Gastrocnemius medialis (tissue), 4 donors: ENCODE data around the gene RDH16. TPM values are rescaled to one million over a fixed set of nuclear protein-coding genes. Genes with fewer than 3 reads are reported as not detected.
"Not testable (repeated sequence)": the region's sequence is repeated elsewhere in the genome, so short reads cannot be mapped to it uniquely, and the experiment has no call there.

Experiments
- ATAC-seq, 2 donors: fragments of 150-250 bp; one replicate each; pipeline ENCODE4 v1.9.1; 2016
- DNase-seq, 2 donors: peaks; one replicate each; pipeline ENCODE4 v3.0.0-alpha.2; 2019
- H3K27ac ChIP-seq, 4 donors: fragments of 200-600 bp; sonication (generic); 1 replicate in 1 of 4; 2 replicates in 3 of 4; pipeline ENCODE4 v1.5.1; 2016 to 2018; ENCODE audit warnings: mild to moderate bottlenecking in 2 of 4, moderate library complexity in 1 of 4
- H3K27me3 ChIP-seq, 3 donors: fragments of 200-600 bp; sonication (generic) in 2 of 3; 1 replicate in 1 of 3; 2 replicates in 2 of 3; pipeline versions ENCODE4 v1.5.1 to v1.6.0; 2016 to 2019; ENCODE audit warnings: mild to moderate bottlenecking in 1 of 3, moderate library complexity in 1 of 3
- H3K36me3 ChIP-seq, 2 donors: fragments of 200-600 bp; sonication (generic) in 1 of 2; one replicate each; pipeline ENCODE4 v1.5.1; 2017 to 2018
- H3K4me1 ChIP-seq, 2 donors: fragments of 200-600 bp; sonication (generic) in 1 of 2; one replicate each; pipeline ENCODE4 v1.5.1; 2016 to 2017; ENCODE audit warnings: mild to moderate bottlenecking in 2 of 2
- H3K4me3 ChIP-seq, 4 donors: fragments of 200-600 bp; sonication (generic) in 3 of 4; 1 replicate in 1 of 4; 2 replicates in 3 of 4; pipeline ENCODE4 v1.5.1; 2016 to 2019; ENCODE audit warnings: mild to moderate bottlenecking in 2 of 4
- H3K9me3 ChIP-seq, 3 donors: fragments of 200-600 bp; sonication (generic) in 2 of 3; 1 replicate in 1 of 3; 2 replicates in 2 of 3; pipeline ENCODE4 v1.5.1; 2016 to 2019
- POLR2A ChIP-seq, 2 donors: fragments of 450-650 bp; IDR thresholded peaks; one replicate each; pipeline ENCODE4 v1.6.1; 2017; ENCODE audit warnings: antibody characterized with exemption in 2 of 2, mild to moderate bottlenecking in 2 of 2, moderate library complexity in 2 of 2
- in situ Hi-C, 4 donors: fragments of 200-750 bp; cut with MboI; loops; one replicate each; pipeline versions ENCODE4 v1.15.0 to v1.8.0; 2017; ENCODE audit warnings: low sequenced_read_pairs in 4 of 4
- intact Hi-C: fragments of 100-400 bp; cut with DNase I; formaldehyde crosslinking; loops from one replicate; pipeline ENCODE4 v1.15.1; 2023; ENCODE audit warnings: low total_unique reads
- total RNA-seq, 4 donors: library from RNA; depleted of rRNA; stranded (reverse); fragments of >200 nt; gene quantifications; one replicate each; pipeline versions ENCODE4 v1.1.0 to v1.2.3, GENCODE V29; 2016
- TF ChIP-seq, protein P1 (sequence below), 5 experiments: fragments of 450-650 bp in 3 of 5; fragments of 200-600 bp in 2 of 5; sonication (generic) in 2 of 5; IDR thresholded peaks in 4 of 5; conservative IDR thresholded peaks in 1 of 5; 1 replicate in 4 of 5; 2 replicates in 1 of 5; pipeline ENCODE4 v1.5.1; 2016 to 2019; ENCODE audit warnings: antibody characterized with exemption in 5 of 5, mild to moderate bottlenecking in 3 of 5, moderate library complexity in 3 of 5

The RDH16 gene
- total RNA-seq, 4 donors from 2014 or later: 0.56 to 1.1 (median 0.67) TPM

- no peaks in the 10 kb centered on the region for H3K36me3 ChIP-seq
- in situ Hi-C loops (no loop called here), intact Hi-C loops (no loop called here)
- no peak overlapping the region for H3K4me3 ChIP-seq
- ATAC-seq (no peak), DNase-seq (no peak)
- no peak overlapping the region for H3K27ac ChIP-seq
- no peak for TF ChIP-seq POLR2A (IDR thresholded peaks at IDR 0.05)
- TF ChIP-seq, protein P1, sequence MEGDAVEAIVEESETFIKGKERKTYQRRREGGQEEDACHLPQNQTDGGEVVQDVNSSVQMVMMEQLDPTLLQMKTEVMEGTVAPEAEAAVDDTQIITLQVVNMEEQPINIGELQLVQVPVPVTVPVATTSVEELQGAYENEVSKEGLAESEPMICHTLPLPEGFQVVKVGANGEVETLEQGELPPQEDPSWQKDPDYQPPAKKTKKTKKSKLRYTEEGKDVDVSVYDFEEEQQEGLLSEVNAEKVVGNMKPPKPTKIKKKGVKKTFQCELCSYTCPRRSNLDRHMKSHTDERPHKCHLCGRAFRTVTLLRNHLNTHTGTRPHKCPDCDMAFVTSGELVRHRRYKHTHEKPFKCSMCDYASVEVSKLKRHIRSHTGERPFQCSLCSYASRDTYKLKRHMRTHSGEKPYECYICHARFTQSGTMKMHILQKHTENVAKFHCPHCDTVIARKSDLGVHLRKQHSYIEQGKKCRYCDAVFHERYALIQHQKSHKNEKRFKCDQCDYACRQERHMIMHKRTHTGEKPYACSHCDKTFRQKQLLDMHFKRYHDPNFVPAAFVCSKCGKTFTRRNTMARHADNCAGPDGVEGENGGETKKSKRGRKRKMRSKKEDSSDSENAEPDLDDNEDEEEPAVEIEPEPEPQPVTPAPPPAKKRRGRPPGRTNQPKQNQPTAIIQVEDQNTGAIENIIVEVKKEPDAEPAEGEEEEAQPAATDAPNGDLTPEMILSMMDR (IDR thresholded peaks at IDR 0.05 in 4 of 5, conservative IDR thresholded peaks at IDR 0.05 in 1 of 5): no peak
- no peaks in the 10 kb centered on the region for H3K4me1 ChIP-seq
- H3K27me3 ChIP-seq: no peaks in the 10 kb centered on the region
- H3K9me3 ChIP-seq: no peaks in the 10 kb centered on the region
Measured at GRCh38 chr12:56916296-56916995, 41.0 kb downstream of the RDH16 start.

DNA sequence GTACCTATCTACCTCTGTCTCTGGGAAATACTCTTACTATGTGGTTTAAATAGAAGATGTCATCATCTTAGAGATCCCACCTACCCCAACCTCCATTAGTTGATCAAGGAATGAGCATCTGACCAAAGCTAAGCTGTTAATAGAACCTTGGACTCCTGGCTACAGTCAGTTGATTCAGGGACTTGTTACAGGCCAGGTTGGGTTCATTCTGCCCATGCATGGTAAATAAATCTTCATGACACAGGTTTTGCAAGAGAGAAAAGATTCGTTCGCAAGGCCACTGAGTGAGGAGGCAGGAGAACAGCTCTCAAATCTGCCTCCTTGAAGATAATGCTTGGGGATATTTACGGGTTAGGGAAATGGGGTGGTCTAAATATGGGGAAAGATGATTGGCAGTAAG, 42.7 kb downstream of the RDH16 start:
- no peaks in the 10 kb centered on the region for H3K9me3 ChIP-seq
- DNase-seq: no peak
- H3K4me1 ChIP-seq: no peaks in the 10 kb centered on the region
- TF ChIP-seq, protein P1 (IDR thresholded peaks at IDR 0.05 in 4 of 5, conservative IDR thresholded peaks at IDR 0.05 in 1 of 5): no peak
- no peak for TF ChIP-seq POLR2A (IDR thresholded peaks at IDR 0.05)
- H3K4me3 ChIP-seq: no peak overlapping the region
- no peaks in the 10 kb centered on the region for H3K36me3 ChIP-seq
- ATAC-seq: no peak
- H3K27me3 ChIP-seq: no peaks in the 10 kb centered on the region
- intact Hi-C loops (no loop called here), in situ Hi-C loops (no loop called here)
- H3K27ac ChIP-seq: no peak overlapping the region

DNA sequence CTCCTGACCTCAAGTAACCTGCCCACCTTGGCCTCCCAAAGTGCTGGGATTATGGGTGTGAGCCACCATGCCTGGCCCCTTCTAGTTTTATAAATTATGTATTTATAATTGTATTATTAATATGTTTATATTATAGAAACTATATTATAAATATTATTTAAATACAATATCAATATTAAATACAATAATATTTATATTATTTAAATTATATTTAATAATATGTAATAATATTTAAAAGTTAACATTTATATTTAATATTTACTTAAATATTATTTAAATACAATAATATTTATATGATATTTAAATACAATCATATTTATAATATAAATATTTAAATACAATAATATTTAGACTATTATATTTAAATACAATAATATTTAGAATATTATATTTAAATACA, 43.2 kb downstream of the RDH16 start:
- no peak overlapping the region for H3K4me3 ChIP-seq
- no peaks in the 10 kb centered on the region for H3K36me3 ChIP-seq
- no peaks in the 10 kb centered on the region for H3K27me3 ChIP-seq
- no peak overlapping the region for H3K27ac ChIP-seq
- TF ChIP-seq, protein P1 (IDR thresholded peaks at IDR 0.05 in 4 of 5, conservative IDR thresholded peaks at IDR 0.05 in 1 of 5): no peak
- TF ChIP-seq POLR2A (IDR thresholded peaks at IDR 0.05): no peak
- intact Hi-C loops: no loop called here
- H3K4me1 ChIP-seq: no peaks in the 10 kb centered on the region
- no peaks in the 10 kb centered on the region for H3K9me3 ChIP-seq
- ATAC-seq (no peak), DNase-seq (no peak)
- in situ Hi-C loops: no loop called here

DNA sequence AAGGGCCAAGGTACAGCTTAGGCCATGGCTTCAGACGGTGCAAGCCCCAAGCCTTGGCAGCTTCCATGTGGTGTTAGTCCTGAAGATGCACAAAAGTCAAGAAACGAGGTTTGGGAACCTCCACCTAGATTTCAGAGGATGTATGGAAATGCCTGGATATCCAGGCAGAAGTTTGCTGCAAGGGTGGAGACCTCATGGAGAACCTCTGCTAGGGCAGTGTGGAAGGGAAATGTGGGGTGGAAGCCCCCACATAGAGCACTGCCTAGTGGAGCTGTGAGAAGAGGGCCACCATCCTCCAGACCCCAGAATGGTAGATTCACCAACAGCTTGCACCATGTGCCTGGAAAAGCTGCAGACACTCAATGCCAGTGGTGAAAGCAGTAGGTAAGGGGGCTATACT, 48.0 kb downstream of the RDH16 start:
- intact Hi-C loops, ATAC-seq, DNase-seq, H3K9me3 ChIP-seq, H3K4me3 ChIP-seq, H3K27me3 ChIP-seq, H3K27ac ChIP-seq, H3K36me3 ChIP-seq, in situ Hi-C loops, H3K4me1 ChIP-seq: not testable (repeated sequence)

DNA sequence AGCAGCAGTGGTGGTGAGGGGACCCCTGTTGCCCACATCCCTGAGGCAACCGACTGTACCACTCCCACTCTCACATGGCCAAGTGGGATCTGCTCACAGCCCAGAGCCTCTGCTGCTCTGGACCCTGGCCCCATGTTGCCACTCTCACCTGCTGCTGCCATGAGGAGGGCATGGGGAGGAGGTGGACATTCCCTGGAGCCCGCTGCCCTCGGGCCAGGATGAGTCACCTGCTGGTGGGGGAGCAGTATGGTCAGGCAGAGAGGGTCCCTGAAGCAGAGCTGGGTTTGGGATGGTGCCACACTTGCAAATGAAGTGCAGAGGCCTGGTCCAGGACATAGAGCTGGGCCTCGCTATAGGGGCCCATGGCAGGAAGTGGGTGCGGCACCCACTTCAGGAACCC, 49.3 kb downstream of the RDH16 start:
- H3K27me3 ChIP-seq: no peaks in the 10 kb centered on the region
- intact Hi-C loops (no loop called here), in situ Hi-C loops (no loop called here)
- ATAC-seq (no peak), DNase-seq (no peak)
- no peaks in the 10 kb centered on the region for H3K4me1 ChIP-seq
- no peaks in the 10 kb centered on the region for H3K9me3 ChIP-seq
- TF ChIP-seq POLR2A (IDR thresholded peaks at IDR 0.05): no peak
- TF ChIP-seq, protein P1 (IDR thresholded peaks at IDR 0.05 in 4 of 5, conservative IDR thresholded peaks at IDR 0.05 in 1 of 5): no peak
- no peak overlapping the region for H3K4me3 ChIP-seq
- H3K36me3 ChIP-seq: no peaks in the 10 kb centered on the region
- H3K27ac ChIP-seq: no peak overlapping the region
